HepG2 (cell line): Measurements from ENCODE around the gene AANAT. TPM values are rescaled to one million over a fixed set of nuclear protein-coding genes. Genes with fewer than 3 reads are reported as not detected.

Source experiments
- ATAC-seq: fragments of 200-7000 bp; cut with Tn5 transposase; 3 replicates; pipeline ENCODE4 v1.9.1; 2020; ENCODE audit warnings: mild to moderate bottlenecking, moderate library complexity
- BruUV-seq: library from RNA; stranded (reverse); fragments of 400-500 nt; replicated peaks from 2 replicates; lab custom pipeline; 2021; lab: Mats Ljungman, UMichigan
- CTCF ChIA-PET: fragments of 300-600 bp; formaldehyde crosslinking; extraction: SDS; loops from one replicate; lab custom pipeline; 2021; ENCODE audit warnings: low total read pairs, inconsistent platforms, low intra/inter-chr PET ratio; lab: Yijun Ruan, JAX
- POLR2A ChIA-PET: fragments of 350-600 bp; sonication (Branson Sonifier 250); formaldehyde crosslinking; loops from one replicate; lab custom pipeline; 2020; ENCODE audit warnings: antibody characterized with exemption, inconsistent platforms; lab: Yijun Ruan, JAX
- DNase-seq: peaks from one replicate; pipeline ENCODE4 v3.0.0-alpha.2; 2015; ENCODE audit warnings: low spot score
- FAIRE-seq: peaks from 3 replicates; lab custom pipeline; 2011; peaks lifted over from hg19 to GRCh38; lab: Jason Lieb, UNC
- H2AFZ ChIP-seq: one replicate; pipeline ENCODE4 v1.6.1; 2011; ENCODE audit warnings: low read length, inconsistent platforms
- H3K27ac ChIP-seq: fragments of 300-600 bp; 3 replicates; pipeline ENCODE4 v1.8.0; 2011; ENCODE audit warnings: mixed run types, mild to moderate bottlenecking, mixed read lengths, low read length, inconsistent platforms; ENCODE audit not compliant: insufficient read depth; ENCODE audit errors: extremely low read length
- H3K27me3 ChIP-seq, 2 experiments: fragments of 200-600 bp in 1 of 2; 2 replicates in 1 of 2; 3 replicates in 1 of 2; pipeline versions ENCODE4 v1.6.0 to v1.8.0; 2011; ENCODE audit warnings: low read length in 2 of 2, mild to moderate bottlenecking in 2 of 2, moderate library complexity in 2 of 2, inconsistent platforms in 1 of 2; ENCODE audit not compliant: insufficient read depth in 2 of 2, control insufficient read depth in 1 of 2
- H3K36me3 ChIP-seq, 2 experiments: fragments of 200-600 bp in 1 of 2; replicated peaks in 1 of 2; 2 replicates in 1 of 2; 3 replicates in 1 of 2; pipeline versions ENCODE4 v1.5.1 to v1.8.0; 2011; ENCODE audit warnings: low read length in 2 of 2, inconsistent platforms in 1 of 2; ENCODE audit not compliant: insufficient read depth in 2 of 2, control insufficient read depth in 1 of 2
- H3K4me1 ChIP-seq: 2 replicates; pipeline ENCODE4 v1.5.1; 2012; ENCODE audit warnings: low read length, inconsistent platforms; ENCODE audit not compliant: insufficient read depth
- H3K4me2 ChIP-seq: 2 replicates; pipeline ENCODE4 v1.6.0; 2011; ENCODE audit warnings: low read depth, low read length, inconsistent platforms
- H3K4me3 ChIP-seq, 3 experiments: fragments of 200-600 bp in 1 of 3; sonication (generic), shearing (Covaris generic) in 1 of 3; replicated peaks in 1 of 3; 2 replicates each; pipeline ENCODE4 v1.5.1; 2011 to 2016; ENCODE audit warnings: low read length in 3 of 3, inconsistent platforms in 2 of 3, low read depth in 2 of 3, mild to moderate bottlenecking in 2 of 3, control low read depth in 1 of 3, mixed read lengths in 1 of 3; ENCODE audit not compliant: insufficient read depth in 1 of 3
- H3K79me2 ChIP-seq: one replicate; pipeline ENCODE4 v1.6.1; 2011; ENCODE audit warnings: low read length, inconsistent platforms; ENCODE audit not compliant: insufficient read depth
- H3K9ac ChIP-seq: 2 replicates; pipeline ENCODE4 v1.6.0; 2011; ENCODE audit warnings: mild to moderate bottlenecking, low read depth, low read length, inconsistent platforms; ENCODE audit not compliant: insufficient read depth
- H3K9me3 ChIP-seq: 2 replicates; pipeline ENCODE4 v1.5.1; 2012; ENCODE audit warnings: mild to moderate bottlenecking, low read length
- H4K20me1 ChIP-seq: 2 replicates; pipeline ENCODE4 v1.6.0; 2011; ENCODE audit warnings: inconsistent platforms, mild to moderate bottlenecking, low read length, moderate library complexity; ENCODE audit not compliant: insufficient read depth
- HIC2 ChIP-seq: sonication (generic); formaldehyde crosslinking; IDR thresholded peaks from 2 replicates; pipeline ENCODE4 v1.9.0; 2022; ENCODE audit warnings: low read depth, missing genetic modification reagents
- KDM2A ChIP-seq: sonication (generic); formaldehyde crosslinking; IDR thresholded peaks from 2 replicates; pipeline ENCODE4 v1.4.0; 2020; ENCODE audit warnings: low read depth, missing genetic modification reagents, borderline replicate concordance
- MYNN ChIP-seq: sonication (generic); formaldehyde crosslinking; IDR thresholded peaks from 2 replicates; pipeline ENCODE4 v1.4.0; 2020; ENCODE audit warnings: mild to moderate bottlenecking, low read depth, missing genetic modification reagents
- NFAT5 ChIP-seq: sonication (generic); formaldehyde crosslinking; IDR thresholded peaks from 2 replicates; pipeline ENCODE4 v1.4.0; 2020; ENCODE audit warnings: missing genetic modification reagents
- NONO ChIP-seq, 2 experiments: fragments of 450-650 bp in 1 of 2; sonication (generic) in 1 of 2; formaldehyde crosslinking in 1 of 2; IDR thresholded peaks in 1 of 2; conservative IDR thresholded peaks in 1 of 2; 2 replicates each; pipeline versions ENCODE4 v1.6.1 to v1.8.0; 2017 to 2022; ENCODE audit warnings: mild to moderate bottlenecking in 1 of 2, missing genetic modification reagents in 1 of 2, moderate library complexity in 1 of 2
- NR2F2 ChIP-seq: IDR thresholded peaks from 2 replicates; pipeline ENCODE4 v1.6.1; 2012; ENCODE audit warnings: low read depth, inconsistent platforms, borderline replicate concordance
- SALL1 ChIP-seq: sonication (generic); formaldehyde crosslinking; IDR thresholded peaks from 2 replicates; pipeline ENCODE4 v1.8.0; 2022; ENCODE audit warnings: mild to moderate bottlenecking, missing genetic modification reagents
- SETDB1 ChIP-seq: sonication (generic); formaldehyde crosslinking; IDR thresholded peaks from 2 replicates; pipeline ENCODE4 v1.5.1; 2020; ENCODE audit warnings: missing genetic modification reagents, mild to moderate bottlenecking, borderline replicate concordance
- SP4 ChIP-seq: sonication (generic); formaldehyde crosslinking; IDR thresholded peaks from 2 replicates; pipeline ENCODE4 v1.8.1; 2023; ENCODE audit warnings: mild to moderate bottlenecking, missing genetic modification reagents
- TFAP4 ChIP-seq: sonication (generic); IDR thresholded peaks from 2 replicates; pipeline ENCODE4 v1.6.1; 2016; ENCODE audit warnings: low read depth, borderline replicate concordance
- ZMYM2 ChIP-seq: sonication (generic); formaldehyde crosslinking; IDR thresholded peaks from 2 replicates; pipeline ENCODE4 v1.8.0; 2022; ENCODE audit warnings: mild to moderate bottlenecking, missing genetic modification reagents
- WGBS: methylation state at CpG from one replicate; pipeline ENCODE4 v1.1.6; 2017; ENCODE audit warnings: low lambda C conversion rate; 5-methylcytosine and 5-hydroxymethylcytosine counted together
- in situ Hi-C: cut with HindIII; loops from 2 replicates; pipeline ENCODE4 v1.10.0; 2017; ENCODE audit warnings: low pct_unique_long_range_greater_than_20kb; ENCODE audit not compliant: extremely low pct_ligation_motif_present
- intact Hi-C: fragments of 100-400 bp; cut with micrococcal nuclease; formaldehyde crosslinking; loops from one replicate; pipeline ENCODE4 v1.10.0; 2022; ENCODE audit not compliant: unreplicated experiment
- polyA plus RNA-seq, 8 experiments: library from polyadenylated mRNA; depleted of rRNA in 3 of 8; stranded (reverse) in 7 of 8; unstranded in 1 of 8; fragments of >200 nt; fragmentation: Illumina TruSeq in 4 of 8; extraction: Trizol in 4 of 8; gene quantifications; 2 replicates each; pipeline versions ENCODE4 v1.2.1 to v1.2.3, GENCODE V29; 2011 to 2016; ENCODE audit warnings: low read depth in 4 of 8, missing spikeins in 1 of 8, mixed read lengths in 1 of 8; ENCODE audit not compliant: insufficient read depth in 1 of 8
- total RNA-seq, 5 experiments: library from RNA; depleted of rRNA; stranded (reverse); fragments of >200 nt; fragmentation: Illumina TruSeq; extraction: Trizol; gene quantifications; 2 replicates each; pipeline ENCODE4 v1.2.3, GENCODE V29; 2016; ENCODE audit warnings: low read depth in 1 of 5

The AANAT gene
- total and polyA plus RNA-seq, 2 of the 13 experiments (the other 11 are each of a cell fraction or from before 2014, with no cell fraction given): 0.07 TPM; not detected in 1

GRCh38 chr17:76492123-76492988 lies 25.0 kb downstream of the AANAT start:
- BruUV-seq: no TSS peak
- peak; percentile 73 for TF ChIP-seq KDM2A (CRISPR knock-in tag)
- no peak for TF ChIP-seq NR2F2
- no peak for TF ChIP-seq ZMYM2 (CRISPR knock-in tag)
- TF ChIP-seq MYNN (CRISPR knock-in tag): no peak
- TF ChIP-seq NONO (IDR thresholded peaks at IDR 0.05): no peak
- 0 out of 2 replicates have a peak, but pooled peaks have one; percentile 14 for TF ChIP-seq NONO (CRISPR knock-in tag; conservative IDR thresholded peaks at IDR 0.05)
- TF ChIP-seq SETDB1 (CRISPR knock-in tag): no peak
- TF ChIP-seq SP4: peak; percentile 68; the same call in 1 of the 2 replicates
- 0 out of 2 replicates have a peak, but pooled peaks have one; percentile 31 for TF ChIP-seq NFAT5 (CRISPR knock-in tag)
- TF ChIP-seq HIC2: 0 out of 2 replicates have a peak, but pooled peaks have one; percentile 18
- peak; percentile 24 for TF ChIP-seq SALL1 (CRISPR knock-in tag)
- TF ChIP-seq TFAP4: peak; percentile 64; the same call in 1 of the 2 replicates

More at GRCh38 chr17:76492123-76492988, 25.0 kb downstream of the AANAT start:
- H3K36me3 ChIP-seq: 0 out of 5 replicates have a peak, but pooled peaks cover 1 to 3% of the 10 kb centered on the region in 2 experiments
- intact Hi-C loops: no loop called here
- peaks cover 66% of the 10 kb centered on the region for H3K4me1 ChIP-seq
- no peak for DNase-seq
- POLR2A ChIA-PET: interaction anchor here (0.5 to 12.2 kb wide), 9 partner anchors 8 to 243 kb away, joined by 3 to 252 read pairs (median 3); partner anchors contain the start of gene RHBDF2
- H2AFZ ChIP-seq: no peak overlapping the region
- H3K9ac ChIP-seq: peak overlapping the region; percentile 43; the same call in 1 of the 2 replicates
- peaks cover 4% of the 10 kb centered on the region for H3K79me2 ChIP-seq
- no peaks in the 10 kb centered on the region for H3K27me3 ChIP-seq
- H4K20me1 ChIP-seq: peaks cover 33% of the 10 kb centered on the region; the same call in 1 of the 2 replicates
- H3K4me2 ChIP-seq: peak overlapping the region; percentile 72
- peak; percentile 52 for ATAC-seq
- H3K4me3 ChIP-seq: peak overlapping the region in 2 of 3 experiments; percentile 9 to 47; a peak in 2 of 6 replicates
- CTCF ChIA-PET: no interaction called here
- FAIRE-seq: no peak
- 12% methylated on average over 7 of the region's 11 CpGs for WGBS
- in situ Hi-C loops: no loop called here
- no peaks in the 10 kb centered on the region for H3K9me3 ChIP-seq
- no peak overlapping the region for H3K27ac ChIP-seq
